Medulla oblongata (tissue), 1 donor: ENCODE measurements around the gene PBLD.

Experiments
- DNase-seq: peaks from one replicate; pipeline ENCODE4 v3.0.0-alpha.2; 2015; ENCODE audit errors: extremely low spot score

The PBLD gene

DNA sequence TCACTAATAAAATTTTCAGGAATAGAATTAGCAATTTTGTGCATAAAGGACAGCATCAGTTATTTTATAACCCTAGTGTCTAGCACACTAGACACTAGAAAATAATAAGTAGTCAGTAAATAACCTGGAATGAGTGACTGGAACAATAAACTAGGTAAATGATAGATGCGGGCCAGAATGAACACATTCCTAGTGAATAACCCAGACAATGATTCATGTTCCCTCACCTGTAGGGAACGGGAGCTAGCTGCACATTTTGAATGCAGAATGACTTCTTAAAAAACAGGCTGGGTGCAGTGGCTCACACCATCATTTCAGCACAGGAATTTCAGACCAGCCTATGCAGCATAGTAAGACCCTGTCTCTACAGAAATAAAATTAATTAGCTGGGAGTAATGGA lies 97.6 kb downstream of the PBLD start:
- no peak for DNase-seq

DNA sequence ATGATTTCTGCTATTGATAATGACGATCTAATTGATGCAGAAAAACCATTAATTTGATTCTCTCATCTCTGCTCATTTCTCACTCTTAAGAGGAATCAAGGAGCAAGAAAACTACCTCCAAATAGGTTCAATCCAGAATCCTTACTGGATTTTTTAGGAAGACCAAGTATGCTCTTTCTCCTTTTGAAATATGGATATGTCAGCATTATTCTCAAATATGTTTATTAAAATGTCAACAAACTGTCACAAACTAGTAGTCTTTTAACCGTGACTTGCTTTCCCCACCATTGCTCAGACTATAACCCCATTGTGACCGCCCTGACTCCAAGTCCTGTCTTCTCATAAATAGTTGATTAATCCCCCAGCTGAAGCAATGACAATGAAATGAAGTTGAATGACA lies 99.7 kb downstream of the PBLD start:
- DNase-seq = no peak
